NCI-H1092 (cell line): ENCODE data around the gene KAT2B.
"Not testable (repeated sequence)": the region's sequence is repeated elsewhere in the genome, so short reads cannot be mapped to it uniquely, and the experiment has no call there.

Experiments
- DNase-seq: peaks from one replicate; lab custom pipeline; 2025; lab: John Stamatoyannopoulos, UW

Gene KAT2B

GRCh38 chr3:20042331-20042730, 2.1 kb downstream of the KAT2B start:
- no peak for DNase-seq

- DNase-seq = no peak
Observed at GRCh38 chr3:20043396-20043795, 3.1 kb downstream of the KAT2B start.

- DNase-seq = no peak
Observed at GRCh38 chr3:20043825-20044224, 3.6 kb downstream of the KAT2B start.

- not testable (repeated sequence) for DNase-seq
Observed at GRCh38 chr3:20045141-20045540, 4.9 kb downstream of the KAT2B start.

GRCh38 chr3:20046556-20046955, 6.3 kb downstream of the KAT2B start:
- no peak for DNase-seq

GRCh38 chr3:20047341-20047779, 7.1 kb downstream of the KAT2B start:
- DNase-seq = no peak

- DNase-seq = no peak
Observed at GRCh38 chr3:20047976-20048883, 8.0 kb downstream of the KAT2B start.

GRCh38 chr3:20051123-20051806, 11.0 kb downstream of the KAT2B start:
- DNase-seq = no peak

GRCh38 chr3:20052851-20053250, 12.6 kb downstream of the KAT2B start:
- DNase-seq = no peak

GRCh38 chr3:20054549-20054987, 14.3 kb downstream of the KAT2B start:
- DNase-seq = no peak

- no peak for DNase-seq
Observed at GRCh38 chr3:20055020-20055775, 15.0 kb downstream of the KAT2B start.

GRCh38 chr3:20055842-20056241, 15.6 kb downstream of the KAT2B start:
- no peak for DNase-seq

- DNase-seq = no peak
Observed at GRCh38 chr3:20056725-20057611, 16.7 kb downstream of the KAT2B start.

- no peak for DNase-seq
Observed at GRCh38 chr3:20057612-20058180, 17.4 kb downstream of the KAT2B start.

- no peak for DNase-seq
Observed at GRCh38 chr3:20059929-20060328, 19.7 kb downstream of the KAT2B start.

GRCh38 chr3:20060974-20061685, 20.9 kb downstream of the KAT2B start:
- no peak for DNase-seq

GRCh38 chr3:20062996-20063395, 22.8 kb downstream of the KAT2B start:
- no peak for DNase-seq

- DNase-seq = no peak
Observed at GRCh38 chr3:20064387-20064786, 24.1 kb downstream of the KAT2B start.

GRCh38 chr3:20064796-20065564, 24.7 kb downstream of the KAT2B start:
- DNase-seq = peak; percentile 25

- DNase-seq = no peak
Observed at GRCh38 chr3:20066079-20066478, 25.8 kb downstream of the KAT2B start.
